HG03342 (cell line): ENCODE data around the gene KCNAB2.

Experiments
- ATAC-seq: cut with Tn5 transposase; IDR thresholded peaks from one replicate; pipeline ENCODE4 v1.9.1; 2021; ENCODE audit warnings: mild to moderate bottlenecking, moderate library complexity; ENCODE audit not compliant: unreplicated experiment

The KCNAB2 gene

DNA sequence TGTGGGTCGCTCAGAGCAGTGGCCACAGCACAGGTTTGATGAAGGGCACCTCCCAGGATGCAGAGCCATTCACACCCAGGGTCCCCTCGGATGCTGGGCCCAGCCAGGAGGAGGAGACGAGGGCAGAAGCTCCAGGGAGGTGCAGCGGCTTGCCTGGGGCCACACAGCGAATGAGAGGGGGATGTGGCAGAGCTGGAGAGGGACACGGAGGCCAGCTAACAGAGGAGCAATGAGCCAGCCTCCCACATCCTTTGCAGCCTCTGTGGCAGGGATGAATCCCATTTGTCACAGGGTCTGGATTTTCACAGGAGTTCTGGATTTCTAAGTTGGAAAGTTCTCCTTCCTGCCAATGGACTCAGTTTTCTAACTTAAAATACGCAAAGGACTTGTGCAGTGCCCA, 98.5 kb downstream of the KCNAB2 start:
- ATAC-seq = no peak

DNA sequence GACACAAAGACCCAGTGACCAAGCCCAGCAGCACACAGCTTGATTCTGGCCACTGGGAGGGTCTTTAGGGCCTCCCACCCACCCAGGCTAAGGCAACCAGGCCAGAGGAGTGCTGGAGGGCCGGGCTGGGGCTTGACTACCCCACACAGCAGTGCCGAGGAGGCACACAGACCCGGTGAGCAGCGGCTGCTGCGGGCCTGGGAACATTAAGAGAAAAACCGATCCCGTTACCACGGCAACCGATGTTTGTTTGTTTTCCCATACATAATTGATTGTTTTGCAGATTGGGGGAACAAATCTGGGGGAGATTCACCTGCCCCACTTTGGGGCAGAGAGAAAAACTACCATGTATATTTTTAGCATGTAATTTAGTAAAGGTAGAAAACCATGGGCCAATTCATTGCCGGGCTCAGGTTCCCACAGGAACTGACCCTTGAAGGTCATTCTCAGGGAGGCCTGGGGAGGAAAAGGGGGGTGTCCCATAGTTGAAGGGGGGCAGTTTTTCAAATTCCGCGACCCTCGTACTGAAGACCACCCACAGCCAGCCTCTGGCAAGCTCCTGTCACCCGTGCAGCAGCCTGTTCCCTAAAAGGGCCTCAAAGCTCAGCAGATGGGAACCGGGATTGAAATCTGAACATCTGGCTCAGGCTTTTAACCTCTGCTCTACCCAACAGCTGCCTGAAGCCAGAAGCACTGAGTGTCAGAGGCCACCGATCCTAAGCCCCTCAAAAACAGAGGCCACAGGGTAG, 99.1 kb downstream of the KCNAB2 start:
- no peak for ATAC-seq

- no peak for ATAC-seq
These were observed 99.7 kb downstream of the KCNAB2 start for GRCh38 chr1:6145396-6145750.

DNA sequence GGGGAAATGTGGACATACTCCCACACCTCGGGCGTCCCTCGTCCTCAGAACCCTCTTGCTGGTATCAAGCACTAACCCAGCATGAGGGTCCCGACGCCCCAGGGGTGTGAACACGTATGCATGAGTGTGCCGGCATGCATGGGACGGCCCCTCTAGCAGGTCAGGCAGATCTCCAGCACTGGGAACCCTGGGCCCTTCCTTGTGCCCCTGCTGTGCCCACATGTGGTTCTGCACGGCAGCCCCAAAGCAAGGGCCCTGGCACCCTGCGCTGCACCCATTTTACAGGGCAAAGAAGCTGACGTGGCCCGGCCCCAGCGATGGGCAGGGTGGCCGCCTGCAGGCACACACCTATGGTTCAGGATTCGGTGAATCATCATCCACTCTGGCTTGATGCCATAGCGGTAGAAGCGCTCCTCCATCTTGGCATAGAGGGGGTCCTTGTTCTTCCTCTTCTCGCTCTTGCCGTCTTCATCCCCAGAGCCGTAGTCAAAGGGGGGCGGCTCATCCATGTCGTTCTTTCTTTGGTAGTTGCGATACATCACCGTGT, 100.2 kb downstream of the KCNAB2 start:
- no peak for ATAC-seq

- no peak for ATAC-seq
These were observed 103.0 kb downstream of the KCNAB2 start for GRCh38 chr1:6148497-6149241.

GRCh38 chr1:6149597-6149996, 103.9 kb downstream of the KCNAB2 start:
- no peak for ATAC-seq

- ATAC-seq = no peak
These were observed 104.6 kb downstream of the KCNAB2 start for GRCh38 chr1:6150006-6150938.
